Measurements from ENCODE around the gene SLC44A4.
"Not testable (repeated sequence)": the region's sequence is repeated elsewhere in the genome, so short reads cannot be mapped to it uniquely, and the experiment has no call there.

The SLC44A4 gene

GRCh38 chr6:31819871-31820299, 58.9 kb downstream of the SLC44A4 start:
- no peak for TF ChIP-seq CTCF (conservative IDR thresholded peaks at IDR 0.05; ENCODE audit: control insufficient read depth, insufficient read depth, low read depth, low read length)
- no peak overlapping the region for H3K4me3 ChIP-seq (ENCODE audit: control insufficient read depth, low read depth, low read length)

GRCh38 chr6:31817929-31818511, 60.8 kb downstream of the SLC44A4 start:
- not testable (repeated sequence) for DNase-seq (ENCODE audit: low read depth)
- peak overlapping the region; percentile 51 for H3K4me3 ChIP-seq (ENCODE audit: control insufficient read depth, low read depth, low read length)

More at GRCh38 chr6:31819871-31820299, 58.9 kb downstream of the SLC44A4 start:
- no peak for DNase-seq (ENCODE audit: low read depth)

- TF ChIP-seq CTCF (conservative IDR thresholded peaks at IDR 0.05; ENCODE audit: control insufficient read depth, insufficient read depth, low read depth, low read length): peak; percentile 4
- DNase-seq (ENCODE audit: low read depth): peak; percentile 40
These were observed 61.5 kb downstream of the SLC44A4 start for GRCh38 chr6:31817133-31817928.

GRCh38 chr6:31815025-31815838, 63.6 kb downstream of the SLC44A4 start, which contains the start of the genes HSPA1A and HSPA1L:
Gene HSPA1A (plus strand): TSS chr6:31815543. CDS start chr6:31815757, 214 bp downstream.
Gene HSPA1L (minus strand): TSS chr6:31815283. CDS start chr6:31811972, 3,311 bp downstream.
- peak within 1 kb of the TSS; percentile 75 for H3K4me3 ChIP-seq (ENCODE audit: control insufficient read depth, low read depth, low read length)
- DNase-seq (ENCODE audit: low read depth): peak; percentile 91
- TF ChIP-seq CTCF (conservative IDR thresholded peaks at IDR 0.05; ENCODE audit: control insufficient read depth, insufficient read depth, low read depth, low read length): no peak

More at GRCh38 chr6:31817133-31817928, 61.5 kb downstream of the SLC44A4 start:
- H3K4me3 ChIP-seq (ENCODE audit: control insufficient read depth, low read depth, low read length): peak overlapping the region; percentile 51

- peak overlapping the region; percentile 75 for H3K4me3 ChIP-seq (ENCODE audit: control insufficient read depth, low read depth, low read length)
- DNase-seq (ENCODE audit: low read depth): peak; percentile 98
- TF ChIP-seq CTCF (conservative IDR thresholded peaks at IDR 0.05; ENCODE audit: control insufficient read depth, insufficient read depth, low read depth, low read length): no peak
These were observed 64.1 kb downstream of the SLC44A4 start for GRCh38 chr6:31814677-31815024.

- no peak for DNase-seq (ENCODE audit: low read depth)
- H3K4me3 ChIP-seq (ENCODE audit: control insufficient read depth, low read depth, low read length): no peak overlapping the region
- no peak for TF ChIP-seq CTCF (conservative IDR thresholded peaks at IDR 0.05; ENCODE audit: control insufficient read depth, insufficient read depth, low read depth, low read length)
These were observed 65.3 kb downstream of the SLC44A4 start for GRCh38 chr6:31813465-31813849.

Data from fibroblast of mammary gland (primary cell).